ENCODE measurements around the gene ADCK2.

GRCh38 chr7:140694592-140694991 is 21.8 kb downstream of the ADCK2 start:
- TF ChIP-seq, protein P1, sequence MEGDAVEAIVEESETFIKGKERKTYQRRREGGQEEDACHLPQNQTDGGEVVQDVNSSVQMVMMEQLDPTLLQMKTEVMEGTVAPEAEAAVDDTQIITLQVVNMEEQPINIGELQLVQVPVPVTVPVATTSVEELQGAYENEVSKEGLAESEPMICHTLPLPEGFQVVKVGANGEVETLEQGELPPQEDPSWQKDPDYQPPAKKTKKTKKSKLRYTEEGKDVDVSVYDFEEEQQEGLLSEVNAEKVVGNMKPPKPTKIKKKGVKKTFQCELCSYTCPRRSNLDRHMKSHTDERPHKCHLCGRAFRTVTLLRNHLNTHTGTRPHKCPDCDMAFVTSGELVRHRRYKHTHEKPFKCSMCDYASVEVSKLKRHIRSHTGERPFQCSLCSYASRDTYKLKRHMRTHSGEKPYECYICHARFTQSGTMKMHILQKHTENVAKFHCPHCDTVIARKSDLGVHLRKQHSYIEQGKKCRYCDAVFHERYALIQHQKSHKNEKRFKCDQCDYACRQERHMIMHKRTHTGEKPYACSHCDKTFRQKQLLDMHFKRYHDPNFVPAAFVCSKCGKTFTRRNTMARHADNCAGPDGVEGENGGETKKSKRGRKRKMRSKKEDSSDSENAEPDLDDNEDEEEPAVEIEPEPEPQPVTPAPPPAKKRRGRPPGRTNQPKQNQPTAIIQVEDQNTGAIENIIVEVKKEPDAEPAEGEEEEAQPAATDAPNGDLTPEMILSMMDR (IDR thresholded peaks at IDR 0.05; ENCODE audit: low read depth, low read length): no peak
- no peak for TF ChIP-seq EZH2phosphoT487 (IDR thresholded peaks at IDR 0.05; ENCODE audit: low read depth)

All from OCI-LY3 (cell line).